Measurements from ENCODE around the gene PCDHGC5.

The PCDHGC5 gene

GRCh38 chr5:141513627-141514329, 24.9 kb downstream of the PCDHGC5 start:
- peak; percentile 21 for FAIRE-seq

GRCh38 chr5:141514330-141515133, 25.7 kb downstream of the PCDHGC5 start:
- no peak for FAIRE-seq

GRCh38 chr5:141515141-141515540, 26.3 kb downstream of the PCDHGC5 start:
- FAIRE-seq = no peak

GRCh38 chr5:141515946-141516671, 27.2 kb downstream of the PCDHGC5 start:
- no peak for FAIRE-seq

GRCh38 chr5:141516672-141517025, 27.8 kb downstream of the PCDHGC5 start:
- FAIRE-seq = no peak

DNA sequence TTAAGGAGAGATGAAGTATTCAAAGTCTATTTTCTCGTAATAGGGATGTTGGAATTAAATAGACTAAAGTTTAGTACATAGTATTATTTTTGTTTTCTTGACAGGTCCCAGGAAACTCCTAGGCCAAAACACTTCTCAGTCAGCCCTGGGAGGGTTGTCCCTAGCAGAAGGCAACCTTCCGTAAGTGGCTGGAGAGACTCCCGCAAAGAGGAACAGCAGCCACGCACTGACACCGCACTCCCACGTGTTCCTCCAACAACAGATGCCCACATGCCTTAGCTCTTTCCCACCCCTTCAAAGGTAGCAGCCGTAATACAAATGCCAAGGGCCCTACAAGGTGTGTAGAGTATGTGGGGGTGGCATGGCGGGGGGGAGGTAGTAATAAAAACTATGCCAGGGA, 28.4 kb downstream of the PCDHGC5 start:
- no peak for FAIRE-seq

GRCh38 chr5:141517880-141518617, 29.2 kb downstream of the PCDHGC5 start:
- FAIRE-seq = no peak

GRCh38 chr5:141518618-141519015, 29.7 kb downstream of the PCDHGC5 start:
- no peak for FAIRE-seq

GRCh38 chr5:141519605-141520565, 31.0 kb downstream of the PCDHGC5 start:
- FAIRE-seq = no peak

GRCh38 chr5:141521244-141521781, 32.4 kb downstream of the PCDHGC5 start:
- peak; percentile 74 for FAIRE-seq

- FAIRE-seq = no peak
Measured at GRCh38 chr5:141522301-141522700, 33.4 kb downstream of the PCDHGC5 start.

GRCh38 chr5:141523991-141524390, 35.1 kb downstream of the PCDHGC5 start:
- FAIRE-seq = no peak

- peak; percentile 82 for FAIRE-seq
Measured at GRCh38 chr5:141524604-141525597, 36.0 kb downstream of the PCDHGC5 start.

DNA sequence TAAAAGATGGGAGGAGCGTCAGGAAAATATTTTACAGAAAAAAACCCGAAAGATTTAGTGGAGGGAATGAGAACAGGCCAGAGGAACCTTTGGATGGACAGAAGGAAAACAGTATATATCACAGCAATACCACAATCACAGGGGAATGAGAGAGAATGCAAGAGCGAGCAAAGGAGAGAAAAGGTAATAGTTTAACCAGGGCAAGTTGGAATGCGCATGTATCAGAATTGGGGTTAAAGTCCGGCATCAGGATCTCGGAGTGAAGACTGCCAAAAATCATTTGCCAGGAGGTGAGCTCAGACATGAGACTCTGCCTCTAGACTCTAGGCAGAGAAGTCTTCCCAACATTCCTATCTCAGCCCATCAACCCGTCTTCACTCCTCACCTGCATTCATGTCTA, 36.8 kb downstream of the PCDHGC5 start:
- no peak for FAIRE-seq

DNA sequence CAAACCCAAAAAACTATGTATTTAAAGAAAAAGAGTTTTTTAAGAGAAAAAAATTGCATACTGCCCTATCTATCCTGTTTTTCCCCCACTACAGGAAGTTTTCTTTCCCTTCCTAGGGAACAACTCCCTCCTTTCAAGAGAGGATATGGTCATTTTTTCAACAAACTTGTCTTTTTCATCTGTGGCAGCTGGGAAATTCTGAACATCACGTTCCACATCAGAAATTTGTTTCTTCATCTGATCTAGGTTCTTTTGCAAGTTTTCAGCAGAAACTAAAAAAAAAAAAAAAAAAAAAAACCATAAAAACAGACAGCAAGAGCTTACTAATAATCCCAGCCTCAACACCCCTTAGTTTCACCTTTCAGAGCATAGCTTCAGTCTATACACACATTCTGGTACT, 38.5 kb downstream of the PCDHGC5 start:
- no peak for FAIRE-seq

DNA sequence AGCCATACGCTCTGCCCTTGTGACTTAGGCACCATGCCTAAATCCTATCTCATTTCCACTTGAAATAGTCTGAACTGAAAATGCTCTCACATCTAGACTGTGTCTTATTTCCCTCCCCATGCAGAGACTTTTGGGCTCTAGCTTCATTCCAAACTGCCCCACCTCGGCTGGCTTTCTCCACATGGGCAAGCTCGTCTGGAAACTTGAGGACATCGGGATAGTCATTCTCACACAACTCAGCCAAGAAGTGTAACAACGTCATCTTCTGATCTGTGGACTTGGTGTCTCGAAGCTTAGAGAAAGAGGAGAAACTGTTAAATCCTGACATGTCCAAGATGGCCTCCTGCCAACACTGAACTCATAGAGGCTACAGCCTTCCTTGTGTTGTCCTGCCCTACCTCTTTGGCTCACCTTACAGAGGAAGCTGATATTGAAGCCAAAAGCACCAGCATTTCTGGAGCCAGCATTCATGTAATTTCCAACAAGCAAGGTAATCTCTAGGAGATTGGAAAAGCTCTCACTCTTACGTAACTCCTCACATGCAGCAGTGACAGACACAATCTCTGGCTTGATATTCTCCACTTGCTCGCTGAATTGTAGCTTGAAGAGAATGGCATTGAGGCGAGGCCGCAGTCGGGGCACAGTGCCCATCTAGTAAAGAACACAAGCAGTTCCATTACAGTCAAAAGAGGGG, 39.6 kb downstream of the PCDHGC5 start:
- no peak for FAIRE-seq

DNA sequence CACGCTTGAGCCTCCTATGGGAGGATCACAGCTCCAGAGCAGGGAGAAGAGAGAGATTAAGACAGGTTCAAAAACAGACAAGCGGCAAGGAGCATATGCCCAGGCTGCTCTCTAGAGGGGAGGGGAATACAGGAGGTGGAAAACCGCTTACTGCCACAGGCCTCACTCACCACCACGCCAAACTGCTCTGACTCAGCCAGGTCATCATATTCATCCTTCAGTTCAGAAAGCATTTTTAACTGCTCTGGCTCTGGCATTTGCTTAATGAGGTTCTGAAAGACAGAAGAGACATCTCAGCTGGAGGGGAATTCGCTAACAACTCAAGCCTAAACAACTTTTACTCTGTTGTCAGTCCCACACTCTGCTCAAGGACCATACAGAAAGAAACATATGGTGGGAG, 40.1 kb downstream of the PCDHGC5 start:
- no peak for FAIRE-seq

- no peak for FAIRE-seq
Measured at GRCh38 chr5:141529873-141530272, 41.0 kb downstream of the PCDHGC5 start.

DNA sequence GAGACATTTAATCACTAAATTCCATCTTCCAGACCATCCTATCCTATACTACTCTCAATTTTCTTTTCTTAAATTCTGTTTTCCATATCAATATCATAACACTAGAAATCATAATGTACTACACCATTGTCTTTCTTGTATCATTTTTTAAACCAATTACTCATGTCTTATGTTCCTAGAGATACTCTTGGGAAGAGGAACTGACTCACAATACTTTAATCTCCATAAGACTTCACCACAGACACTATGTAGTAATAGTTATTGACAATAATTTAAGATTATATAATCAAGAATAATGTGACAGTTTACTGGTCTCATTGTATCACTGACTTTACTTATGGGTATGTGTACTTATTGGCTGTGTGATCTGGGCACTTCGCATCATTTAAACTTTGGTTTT, 43.8 kb downstream of the PCDHGC5 start:
- no peak for FAIRE-seq

Measured in endometrium (tissue), 2 donors.